GM12864 (cell line): ENCODE results near the gene ZNF609.
"Not testable (repeated sequence)": the region's sequence is repeated elsewhere in the genome, so short reads cannot be mapped to it uniquely, and the experiment has no call there.

ENCODE experiments used
- DNase-seq: peaks from one replicate; pipeline ENCODE4 v3.0.0-alpha.2; 2011; ENCODE audit warnings: low read depth
- H3K4me3 ChIP-seq: 2 replicates; pipeline ENCODE4 v1.5.1; 2011; ENCODE audit warnings: mild to moderate bottlenecking, low read depth, low read length, control low read depth
- TF ChIP-seq, protein P1 (sequence below): IDR thresholded peaks from 2 replicates; pipeline ENCODE4 v1.5.1; 2011; ENCODE audit warnings: low read depth, mild to moderate bottlenecking, moderate library complexity, low read length, control low read depth, inconsistent platforms; ENCODE audit errors: missing control alignments

Gene ZNF609

DNA sequence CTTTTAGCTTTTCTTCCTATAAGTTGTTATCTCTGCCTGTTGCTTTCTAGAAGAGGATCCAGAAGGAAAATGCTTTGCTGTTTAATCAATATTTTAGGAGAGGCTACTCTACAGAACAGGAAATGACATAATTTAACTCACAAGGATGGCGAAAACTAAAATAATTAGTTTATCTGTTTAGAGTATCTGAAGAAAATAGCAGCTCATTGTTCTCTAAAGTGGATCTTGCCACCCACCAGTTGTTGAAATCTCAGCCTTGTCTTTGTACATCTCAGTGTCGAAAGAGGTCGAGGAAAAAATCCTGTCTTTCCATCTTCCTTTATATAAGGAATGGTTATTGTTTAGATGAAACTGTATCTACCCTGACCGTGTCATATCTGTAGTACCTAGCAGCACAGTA is 126.6 kb downstream of the ZNF609 start:
- no peak for DNase-seq
- TF ChIP-seq, protein P1, sequence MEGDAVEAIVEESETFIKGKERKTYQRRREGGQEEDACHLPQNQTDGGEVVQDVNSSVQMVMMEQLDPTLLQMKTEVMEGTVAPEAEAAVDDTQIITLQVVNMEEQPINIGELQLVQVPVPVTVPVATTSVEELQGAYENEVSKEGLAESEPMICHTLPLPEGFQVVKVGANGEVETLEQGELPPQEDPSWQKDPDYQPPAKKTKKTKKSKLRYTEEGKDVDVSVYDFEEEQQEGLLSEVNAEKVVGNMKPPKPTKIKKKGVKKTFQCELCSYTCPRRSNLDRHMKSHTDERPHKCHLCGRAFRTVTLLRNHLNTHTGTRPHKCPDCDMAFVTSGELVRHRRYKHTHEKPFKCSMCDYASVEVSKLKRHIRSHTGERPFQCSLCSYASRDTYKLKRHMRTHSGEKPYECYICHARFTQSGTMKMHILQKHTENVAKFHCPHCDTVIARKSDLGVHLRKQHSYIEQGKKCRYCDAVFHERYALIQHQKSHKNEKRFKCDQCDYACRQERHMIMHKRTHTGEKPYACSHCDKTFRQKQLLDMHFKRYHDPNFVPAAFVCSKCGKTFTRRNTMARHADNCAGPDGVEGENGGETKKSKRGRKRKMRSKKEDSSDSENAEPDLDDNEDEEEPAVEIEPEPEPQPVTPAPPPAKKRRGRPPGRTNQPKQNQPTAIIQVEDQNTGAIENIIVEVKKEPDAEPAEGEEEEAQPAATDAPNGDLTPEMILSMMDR: no peak
- no peak overlapping the region for H3K4me3 ChIP-seq

DNA sequence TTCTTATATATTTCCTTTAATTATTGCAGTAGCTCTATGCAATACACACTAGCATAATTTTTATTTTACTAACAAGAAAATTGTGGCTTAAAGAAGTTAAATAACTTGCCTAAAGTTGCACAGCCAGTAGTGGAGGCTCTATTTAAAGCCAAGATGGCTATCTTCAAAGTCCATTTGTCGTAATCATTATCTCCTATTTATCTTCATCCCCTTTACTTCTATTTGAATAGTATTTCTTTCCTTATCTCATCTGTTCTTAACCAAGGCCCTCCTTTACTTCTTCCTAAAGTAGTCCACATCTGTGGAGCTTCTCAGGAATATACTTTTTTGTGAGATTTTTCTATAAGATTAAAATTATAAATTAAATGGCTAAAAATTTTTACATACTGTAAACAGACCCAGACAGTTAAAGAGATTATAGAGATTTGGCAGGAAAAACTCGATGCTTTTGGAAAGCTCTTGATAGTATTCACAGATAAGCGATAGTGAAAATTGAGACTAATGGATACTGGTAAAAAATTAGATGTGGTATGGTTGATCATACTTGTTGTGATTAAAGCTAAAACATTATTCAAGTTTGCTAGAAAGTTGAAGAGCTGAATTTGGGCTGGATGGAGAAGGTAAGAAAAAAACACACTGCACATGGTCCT is 129.2 kb downstream of the ZNF609 start:
- DNase-seq: no peak
- H3K4me3 ChIP-seq: no peak overlapping the region
- TF ChIP-seq, protein P1: no peak

DNA sequence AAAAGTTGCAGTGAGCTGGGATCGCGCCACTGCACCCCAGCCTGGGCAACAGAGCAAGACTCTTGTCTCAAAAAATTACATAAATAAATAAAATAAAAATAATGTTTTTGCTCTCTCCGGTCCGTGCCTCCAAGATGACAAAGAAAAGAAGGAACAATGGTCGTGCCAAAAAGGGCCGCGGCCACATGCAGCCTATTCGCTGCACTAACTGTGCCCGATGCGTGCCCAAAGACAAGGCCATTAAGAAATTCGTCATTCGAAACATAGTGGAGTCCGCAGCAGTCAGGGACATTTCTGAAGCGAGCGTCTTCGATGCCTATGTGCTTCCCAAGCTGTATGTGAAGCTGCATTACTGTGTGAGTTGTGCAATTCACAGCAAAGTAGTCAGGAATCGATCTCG is 132.5 kb downstream of the ZNF609 start:
- not testable (repeated sequence) for DNase-seq

DNA sequence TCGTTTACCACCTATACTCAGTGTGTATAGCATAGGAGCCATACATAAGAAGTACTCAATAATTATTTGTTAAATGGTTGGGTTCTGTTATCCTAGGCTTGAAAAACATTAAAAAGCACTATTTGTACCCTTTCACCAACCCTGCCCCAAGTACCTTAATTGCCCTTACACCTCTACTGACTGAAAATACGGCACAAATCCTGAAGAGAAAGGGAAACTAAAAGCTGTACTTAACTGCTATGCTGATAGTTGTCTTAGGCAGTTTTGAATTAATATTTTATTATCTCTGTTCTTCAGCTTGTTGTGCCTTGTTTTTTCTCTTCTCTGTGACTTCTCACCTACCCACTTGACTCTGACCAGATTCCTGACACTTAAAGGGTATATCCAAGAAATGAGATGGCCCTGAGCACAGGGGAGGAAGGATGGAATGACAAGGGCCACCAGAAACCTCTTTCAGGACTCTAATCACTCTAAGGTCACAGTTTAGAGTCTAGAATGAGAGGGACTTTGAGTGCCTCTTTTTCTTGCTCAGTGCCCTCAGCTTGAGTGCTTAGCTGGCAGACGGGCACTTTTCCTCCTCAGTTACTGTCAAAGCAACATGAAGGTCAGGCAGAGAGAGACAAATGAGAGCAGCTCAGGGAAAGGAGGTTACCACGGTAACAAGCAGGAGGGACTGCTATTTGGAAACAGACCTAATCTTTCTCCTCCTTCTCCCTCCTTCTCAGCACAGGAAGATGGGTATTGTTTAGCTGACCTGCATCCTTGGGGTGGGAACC is 136.5 kb downstream of the ZNF609 start:
- no peak overlapping the region; the same call in 1 of the 2 replicates for H3K4me3 ChIP-seq
- TF ChIP-seq, protein P1: no peak
- DNase-seq: no peak

More for the DNA sequence above, 132.5 kb downstream of the ZNF609 start:
- H3K4me3 ChIP-seq: not testable (repeated sequence)

DNA sequence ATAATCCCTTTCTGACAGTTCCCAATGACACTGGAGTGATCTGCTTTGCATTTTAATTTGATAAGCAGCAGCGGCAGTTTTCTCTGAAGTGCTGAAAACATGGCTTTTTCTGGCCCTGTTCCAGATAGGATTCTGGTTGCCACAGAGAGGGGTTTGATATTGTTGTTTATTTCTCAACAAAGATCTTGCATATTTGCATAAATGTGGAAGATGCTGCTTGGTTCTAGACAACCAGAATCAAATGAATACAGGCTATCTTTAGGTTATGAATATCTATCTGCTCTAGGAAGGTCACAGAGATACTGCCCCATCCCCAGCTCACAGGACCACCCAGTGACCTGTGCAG is 137.1 kb downstream of the ZNF609 start:
- TF ChIP-seq, protein P1: no peak
- H3K4me3 ChIP-seq: no peak overlapping the region; the same call in 1 of the 2 replicates
- DNase-seq: no peak

DNA sequence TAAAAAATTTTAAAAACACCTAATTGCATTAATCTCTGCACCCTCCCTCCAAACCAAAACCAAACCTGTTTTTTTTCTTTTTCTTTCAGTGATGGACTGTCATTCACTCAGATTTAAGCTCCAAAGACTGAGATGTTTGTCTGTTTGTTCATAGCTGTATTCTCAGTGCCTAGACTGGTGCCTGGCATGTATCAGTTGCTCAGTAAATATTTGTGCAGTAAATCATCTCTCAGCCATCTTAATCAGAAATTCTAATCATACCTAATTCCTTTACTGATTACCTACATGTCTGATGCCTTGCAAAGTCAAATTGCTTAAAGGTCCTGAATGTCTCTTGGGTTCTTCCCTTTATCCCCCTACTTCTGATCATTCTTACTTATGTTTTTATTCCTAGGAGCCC is 138.8 kb downstream of the ZNF609 start:
- DNase-seq: no peak
- TF ChIP-seq, protein P1: no peak
- H3K4me3 ChIP-seq: no peak overlapping the region

DNA sequence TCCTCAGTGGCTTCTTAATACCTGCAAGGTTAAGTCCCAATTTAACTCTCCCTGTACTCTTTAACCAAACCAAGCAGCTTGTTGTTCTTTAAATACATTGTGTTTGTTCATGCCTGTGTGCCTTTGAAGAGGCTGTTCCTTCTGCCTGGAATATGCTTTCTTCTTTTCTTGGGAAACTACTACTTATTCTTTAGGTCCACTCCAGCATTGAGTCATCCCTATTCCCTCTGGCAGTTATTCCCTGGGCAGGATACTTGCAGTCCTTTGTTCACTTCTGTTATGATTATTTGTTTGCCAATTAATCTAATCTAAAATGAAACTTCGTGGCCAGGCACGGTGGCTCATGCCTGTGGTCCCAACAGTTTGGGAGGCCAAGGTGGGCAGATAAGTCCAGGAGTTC is 139.3 kb downstream of the ZNF609 start:
- TF ChIP-seq, protein P1: no peak
- no peak overlapping the region for H3K4me3 ChIP-seq
- no peak for DNase-seq
